GM18508 (cell line): ENCODE measurements around the gene F2RL1.
"Not testable (repeated sequence)": the region's sequence is repeated elsewhere in the genome, so short reads cannot be mapped to it uniquely, and the experiment has no call there.

Experiments used
- ATAC-seq: cut with Tn5 transposase; IDR thresholded peaks from one replicate; pipeline ENCODE4 v1.9.1; 2021; ENCODE audit warnings: moderate number of reproducible peaks; ENCODE audit not compliant: insufficient read depth, unreplicated experiment

F2RL1 gene

DNA sequence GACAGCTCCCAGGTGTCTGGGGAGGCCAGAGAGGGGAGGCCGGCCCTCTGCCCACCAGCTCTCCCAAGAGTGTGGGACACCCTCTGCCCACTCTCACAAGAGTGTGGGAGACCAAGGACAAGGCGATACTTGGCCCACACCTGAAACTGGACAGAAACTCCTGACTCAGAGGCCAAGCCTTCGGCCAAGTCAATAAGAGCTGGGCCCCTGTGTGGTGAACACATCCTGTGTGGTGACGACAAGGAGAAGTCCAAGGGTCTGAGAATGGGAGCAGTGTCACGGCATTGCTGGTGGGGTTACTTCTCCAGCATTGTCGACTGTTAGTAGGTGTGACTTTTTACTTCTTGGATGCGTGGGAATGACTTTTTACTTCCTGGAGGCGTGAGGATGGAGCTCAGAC lies 14.6 kb upstream of the F2RL1 start:
- no peak for ATAC-seq

DNA sequence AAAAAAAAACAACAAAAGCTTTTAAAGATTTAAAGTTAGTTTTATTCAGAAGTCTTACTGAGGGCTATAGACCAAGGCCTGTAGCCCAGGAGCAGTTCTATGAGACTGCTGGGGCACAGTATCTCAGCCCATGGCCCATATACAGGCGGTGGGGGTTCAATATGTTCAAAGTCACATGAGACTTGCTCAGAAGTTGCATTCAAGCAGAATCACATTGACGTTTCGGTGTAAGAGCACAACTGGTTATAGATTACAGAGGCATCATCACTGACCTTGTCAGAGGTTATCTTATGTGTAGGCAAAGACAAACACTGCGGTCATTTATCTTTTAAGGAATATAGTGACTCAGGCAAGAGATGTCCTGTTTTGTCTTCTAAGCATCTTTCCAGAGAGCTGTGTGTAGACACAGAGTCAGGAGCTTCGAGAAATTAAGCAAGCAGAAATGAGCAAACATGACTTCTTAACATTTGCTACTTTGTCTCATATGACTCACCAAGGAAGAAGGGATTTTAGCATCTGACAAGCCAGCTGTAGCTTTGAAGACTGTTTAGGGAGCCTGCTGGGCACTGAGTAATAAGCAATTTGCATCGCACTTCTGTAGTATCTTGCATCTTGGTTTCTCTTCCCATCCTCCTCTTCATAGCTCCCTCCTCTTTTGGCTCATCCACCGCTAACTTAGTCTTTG lies 12.9 kb upstream of the F2RL1 start:
- ATAC-seq, result no peak

DNA sequence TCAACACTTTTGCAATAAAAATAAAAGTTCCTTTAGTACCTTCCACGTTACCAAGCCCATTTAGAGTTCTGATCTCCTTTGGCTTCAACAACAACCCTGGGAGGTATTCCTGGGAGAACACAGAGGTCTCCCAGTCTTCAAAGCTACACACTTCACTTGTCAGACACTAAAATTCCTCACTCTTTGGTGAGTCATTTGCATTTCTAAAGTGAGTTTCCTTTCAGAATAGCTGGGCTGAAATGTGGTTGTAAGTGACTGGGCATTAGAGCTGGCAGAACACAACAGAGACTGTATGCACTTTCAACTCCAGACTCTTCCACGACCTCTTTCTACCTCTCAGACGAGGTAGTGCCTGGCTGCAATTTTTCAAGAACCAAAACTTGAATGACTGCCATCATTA lies 11.5 kb upstream of the F2RL1 start:
- no peak for ATAC-seq

DNA sequence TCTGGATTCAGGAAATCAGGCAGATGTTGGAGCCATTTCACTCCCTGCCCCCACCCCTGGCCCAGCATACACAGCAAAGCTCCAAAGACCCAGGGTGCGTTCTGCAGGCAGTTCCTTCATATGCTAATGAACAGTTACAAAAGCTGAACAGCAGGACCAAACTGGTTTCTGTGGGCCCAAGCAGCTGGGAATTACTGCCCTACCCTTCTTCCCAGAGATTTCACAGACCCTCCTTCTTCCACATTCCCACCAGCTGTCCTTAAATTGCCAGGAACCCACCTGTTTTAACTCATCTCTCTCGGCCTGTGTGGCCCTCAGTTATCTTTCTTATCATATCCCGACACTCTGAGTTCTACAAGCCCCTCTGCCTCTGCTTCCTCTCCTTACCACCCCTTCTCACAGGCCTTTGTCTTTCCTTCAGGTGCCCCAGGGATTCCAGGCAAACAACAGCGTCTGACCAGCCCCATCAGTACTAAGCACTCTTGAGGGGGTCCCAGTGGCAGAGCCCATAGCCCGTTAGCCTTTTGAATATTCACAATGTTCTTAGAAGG lies 10.6 kb upstream of the F2RL1 start:
- no peak for ATAC-seq

DNA sequence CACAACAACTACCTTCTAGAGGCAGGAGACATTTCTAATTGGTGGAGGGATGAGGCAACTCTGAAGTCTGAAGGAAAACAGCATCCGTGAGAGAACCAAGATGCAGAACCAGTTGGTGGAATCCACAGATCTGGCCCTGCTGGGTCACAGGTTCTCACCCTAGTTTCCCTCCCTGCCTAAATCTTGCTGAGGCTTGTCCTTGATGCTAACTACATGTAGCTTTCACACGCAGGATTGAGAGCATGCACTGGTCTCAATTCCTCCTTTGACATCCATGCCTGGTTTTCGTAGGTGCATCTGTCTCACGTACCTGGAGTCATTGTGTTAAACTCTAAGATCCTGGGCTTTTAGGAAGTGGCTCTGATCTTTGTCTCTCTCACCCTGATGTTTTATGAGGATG lies 9.7 kb upstream of the F2RL1 start:
- no peak for ATAC-seq

DNA sequence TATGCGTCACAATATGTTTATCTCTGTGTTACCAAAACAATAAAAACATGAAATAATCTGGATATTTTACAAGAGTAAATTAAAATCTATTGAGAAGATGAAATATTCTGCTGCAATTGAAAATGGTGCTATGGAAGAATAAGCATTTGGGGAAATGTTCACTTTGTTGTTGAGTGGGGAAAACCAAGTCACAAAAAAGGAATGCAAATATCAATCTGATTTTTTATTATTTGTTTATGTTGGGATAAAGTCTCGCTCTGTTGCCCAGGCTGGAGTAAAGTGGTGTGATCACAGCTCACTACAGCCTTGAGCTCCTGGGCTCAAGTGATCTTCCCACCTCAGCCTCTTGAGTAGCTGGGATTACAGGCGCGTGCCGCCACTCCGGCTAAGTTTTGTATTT lies 8.6 kb upstream of the F2RL1 start:
- no peak for ATAC-seq

DNA sequence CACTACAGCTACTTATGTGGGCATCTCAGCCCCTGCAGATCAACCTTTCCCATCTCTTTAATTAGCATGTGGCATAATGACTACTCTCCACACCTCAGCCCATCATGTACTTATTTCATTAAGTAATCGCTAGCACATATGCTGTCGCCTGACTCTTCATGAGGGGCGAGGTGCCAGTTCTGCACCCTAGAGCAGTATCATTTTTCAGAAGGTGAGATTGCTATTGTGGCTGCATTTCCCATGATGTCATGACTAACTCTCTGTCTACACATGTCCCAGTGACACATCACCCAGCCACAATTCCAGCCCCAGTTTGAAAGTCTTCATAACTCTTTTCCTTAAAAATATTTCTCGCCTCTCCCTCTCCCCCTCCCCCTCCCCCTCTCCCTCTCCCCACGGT lies 7.6 kb upstream of the F2RL1 start:
- no peak for ATAC-seq

DNA sequence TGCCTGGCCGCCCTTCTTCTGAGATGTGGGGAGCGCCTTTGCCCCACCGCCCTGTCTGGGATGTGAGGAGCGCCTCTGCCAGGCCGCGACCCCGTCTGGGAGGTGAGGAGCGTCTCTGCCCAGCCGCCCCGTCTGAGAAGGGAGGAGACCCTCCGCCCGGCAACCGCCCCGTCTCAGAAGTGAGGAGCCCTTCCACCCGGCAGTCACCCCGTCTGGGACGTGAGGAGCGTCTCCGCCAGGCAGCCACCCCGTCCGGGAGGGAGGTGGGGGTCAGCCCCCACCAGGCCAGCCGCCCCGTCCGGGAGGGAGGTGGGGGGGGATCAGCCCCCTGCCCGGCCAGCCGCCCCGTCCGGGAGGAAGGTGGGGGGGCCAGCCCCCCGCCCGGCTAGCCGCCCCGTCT lies 6.6 kb upstream of the F2RL1 start:
- ATAC-seq, result not testable (repeated sequence)

DNA sequence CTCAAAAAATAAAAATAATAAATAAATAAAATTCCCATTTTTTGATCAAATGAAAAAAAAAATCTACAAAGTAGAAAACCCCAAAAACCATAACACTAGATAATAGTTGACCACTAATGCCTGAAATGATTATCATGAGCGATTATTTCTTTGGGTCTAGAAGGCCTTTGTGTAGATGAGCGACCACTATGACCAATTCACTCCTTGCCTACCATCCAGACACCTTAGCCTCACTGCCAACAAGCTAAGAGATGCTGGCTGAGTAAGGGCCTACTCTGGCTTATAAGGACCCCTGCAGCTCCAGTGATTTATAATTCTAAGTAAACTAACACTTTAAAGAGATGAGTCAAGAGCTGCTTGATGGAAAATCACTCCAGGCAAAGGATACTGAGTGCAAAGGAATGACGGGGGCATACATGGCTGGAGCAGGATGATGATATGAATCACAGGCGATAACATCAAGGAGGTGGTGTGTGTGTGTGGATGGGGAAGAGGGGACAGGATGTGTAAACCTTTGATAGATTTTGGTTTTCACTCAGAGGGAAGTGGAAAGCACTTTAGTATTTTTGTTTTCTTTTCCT lies 4.8 kb upstream of the F2RL1 start:
- ATAC-seq, result no peak

DNA sequence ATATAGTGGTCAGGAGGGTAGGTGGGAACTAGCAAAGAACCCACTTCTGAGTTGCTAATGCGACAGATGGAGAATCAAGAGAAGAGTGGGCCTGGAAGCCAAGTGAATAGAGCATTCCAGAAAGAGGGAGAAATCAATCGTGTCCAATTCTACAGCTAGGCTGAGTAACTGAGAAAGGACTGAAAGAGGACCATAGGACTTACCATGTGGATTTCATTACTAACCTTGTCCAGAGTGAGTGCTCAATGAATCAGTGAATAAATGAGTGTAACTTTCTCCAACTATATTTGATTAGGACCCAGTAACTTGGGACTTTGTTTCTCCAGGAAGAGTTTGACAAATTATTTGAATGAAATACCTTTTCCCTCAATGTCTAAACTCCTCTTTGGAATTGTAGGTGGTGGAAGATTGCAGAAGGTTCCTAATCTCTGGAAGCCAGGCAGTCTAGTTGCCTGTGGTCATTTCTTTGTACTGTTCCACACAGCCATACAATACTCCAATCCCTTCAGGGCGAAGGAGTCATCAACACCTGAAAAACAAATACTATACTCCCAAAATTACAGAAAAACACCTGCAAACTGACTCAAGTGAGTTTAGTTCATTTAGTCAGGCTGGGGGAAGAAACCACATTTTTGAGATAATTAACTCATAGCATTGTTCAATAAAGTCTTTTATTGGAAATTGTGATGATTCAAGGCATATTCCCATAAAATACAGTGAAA lies 2.6 kb upstream of the F2RL1 start:
- ATAC-seq, result no peak

DNA sequence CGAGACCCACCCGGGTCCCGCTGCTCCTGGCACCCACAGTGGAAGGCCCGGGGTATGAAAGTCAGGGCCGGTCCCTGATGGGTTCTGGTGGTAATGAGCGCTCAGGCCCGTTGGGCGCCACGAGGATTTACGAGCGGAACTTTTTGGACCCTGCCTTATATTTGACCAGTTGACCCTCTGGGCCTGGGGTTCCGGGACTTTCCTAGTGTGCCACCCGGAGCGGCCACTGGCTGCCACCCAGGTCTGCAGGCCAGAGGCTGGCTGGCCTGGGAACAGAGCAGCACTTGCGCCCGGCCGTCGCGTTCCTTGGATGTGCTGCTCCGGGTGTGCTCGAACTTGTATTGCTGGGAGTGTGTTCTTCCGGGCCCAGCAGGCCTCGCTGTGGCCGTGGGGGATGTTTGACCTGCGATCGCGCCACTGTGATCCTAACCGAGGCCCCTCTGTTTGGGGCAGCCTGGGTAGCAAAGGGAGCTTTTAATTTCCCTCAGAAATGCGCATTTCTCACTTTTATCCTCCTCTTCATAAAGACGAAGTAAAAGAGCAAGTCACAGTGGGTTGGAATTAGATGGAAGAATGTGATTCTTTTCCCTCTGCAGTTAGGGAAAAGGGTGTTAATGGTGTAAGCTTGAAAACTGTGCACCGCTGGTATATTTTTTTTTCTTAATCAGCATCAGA lies 1.2 kb downstream of the F2RL1 start:
- ATAC-seq, result no peak

DNA sequence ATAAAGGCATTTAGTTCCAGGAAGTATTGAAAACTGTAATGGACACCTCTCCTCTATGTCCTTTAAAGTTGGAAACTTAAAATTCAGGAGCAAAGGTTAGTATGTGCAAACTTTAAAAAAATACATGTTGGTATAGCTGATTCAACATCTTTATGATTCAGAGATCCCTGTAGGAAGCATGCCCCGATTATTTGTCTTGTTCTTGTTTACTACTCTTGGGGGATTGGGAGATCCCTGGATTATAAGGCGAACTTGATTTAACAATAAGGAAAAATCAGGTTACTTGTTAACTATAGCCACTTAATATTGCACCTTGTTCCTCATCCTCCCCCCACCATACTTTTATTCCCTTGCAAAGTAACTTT lies 1.7 kb downstream of the F2RL1 start:
- no peak for ATAC-seq

DNA sequence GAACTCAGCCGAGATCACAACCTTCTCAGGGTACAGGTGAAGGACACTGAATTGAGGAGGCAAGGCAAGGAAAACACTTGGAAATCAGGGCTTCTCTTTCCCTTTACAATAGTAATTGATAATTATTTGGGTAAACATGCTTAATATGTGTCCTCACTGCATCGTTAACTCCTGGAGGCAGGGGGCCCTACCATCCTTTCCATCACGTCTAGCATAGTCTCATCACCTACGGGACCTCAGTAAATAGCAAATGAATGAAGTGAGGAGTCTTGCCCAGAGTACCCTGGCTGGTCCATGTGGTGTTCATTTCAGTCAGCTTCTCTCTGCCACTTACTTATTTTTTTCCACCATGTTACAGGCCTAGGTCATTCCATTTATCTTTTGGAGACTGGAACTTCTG lies 2.3 kb downstream of the F2RL1 start:
- no peak for ATAC-seq

DNA sequence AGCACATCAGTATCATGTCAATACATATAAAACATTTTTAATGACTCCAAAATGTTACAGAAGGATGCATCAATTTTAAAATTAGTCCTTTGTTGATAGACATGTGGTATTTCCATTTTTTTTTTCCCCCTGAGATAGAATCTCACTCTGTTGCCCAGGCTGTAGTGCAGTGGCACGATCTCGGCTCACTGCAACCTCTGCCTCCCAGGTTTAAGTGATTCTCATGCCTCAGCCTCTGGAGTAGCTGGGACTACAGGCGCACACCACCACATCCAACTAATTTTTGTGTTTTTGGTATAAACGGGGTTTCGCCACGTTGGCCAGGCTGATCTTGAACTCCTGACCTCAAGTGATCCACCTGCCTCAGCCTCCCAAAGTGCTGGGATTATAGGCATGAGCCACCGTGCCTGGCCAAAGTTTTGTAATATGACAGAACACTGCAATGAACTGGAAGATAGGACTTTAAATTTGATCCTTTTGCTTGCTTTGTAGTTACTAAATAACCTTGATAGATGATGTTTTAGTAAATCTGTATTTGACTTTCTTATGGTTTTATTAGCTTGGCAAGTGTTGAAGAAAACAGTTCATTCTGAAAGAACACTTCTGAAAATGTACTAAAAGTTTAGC lies 3.4 kb downstream of the F2RL1 start:
- ATAC-seq, result not testable (repeated sequence)

DNA sequence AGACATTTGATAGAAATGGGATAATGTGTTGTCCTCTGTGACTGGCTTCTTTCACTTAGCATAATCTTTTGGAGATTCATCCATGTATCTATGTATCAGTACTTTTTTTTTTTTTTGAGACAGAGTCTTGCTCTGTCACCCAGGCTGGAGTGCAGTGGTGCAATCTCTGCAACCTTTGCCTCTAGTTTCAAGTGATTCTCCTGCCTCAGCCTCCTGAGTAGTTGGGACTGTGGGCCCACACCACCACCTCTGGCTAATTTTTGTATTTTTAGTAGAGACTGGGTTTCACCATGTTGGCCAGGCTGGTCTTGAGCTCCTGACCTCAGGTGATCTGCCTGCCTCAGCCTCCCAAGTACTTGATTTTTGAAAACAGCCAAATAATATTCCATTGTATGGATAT lies 7.6 kb downstream of the F2RL1 start:
- ATAC-seq, result not testable (repeated sequence)

DNA sequence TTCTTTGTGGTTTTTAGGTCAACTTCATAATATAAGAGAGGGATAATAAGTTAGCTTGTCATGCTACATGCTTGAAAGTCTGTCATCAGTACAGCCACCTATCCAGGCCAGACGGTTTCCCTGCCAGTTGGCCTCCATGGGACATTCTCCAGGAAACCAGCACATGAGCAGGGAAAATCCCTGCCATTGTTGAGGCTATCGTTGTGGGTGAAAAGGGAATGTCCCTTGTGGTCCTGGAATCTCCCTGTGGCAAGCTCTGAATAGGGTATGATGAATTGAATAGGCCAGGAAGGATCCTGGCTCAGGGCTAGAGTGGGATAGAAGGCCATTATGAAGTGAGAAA lies 12.3 kb downstream of the F2RL1 start:
- no peak for ATAC-seq

DNA sequence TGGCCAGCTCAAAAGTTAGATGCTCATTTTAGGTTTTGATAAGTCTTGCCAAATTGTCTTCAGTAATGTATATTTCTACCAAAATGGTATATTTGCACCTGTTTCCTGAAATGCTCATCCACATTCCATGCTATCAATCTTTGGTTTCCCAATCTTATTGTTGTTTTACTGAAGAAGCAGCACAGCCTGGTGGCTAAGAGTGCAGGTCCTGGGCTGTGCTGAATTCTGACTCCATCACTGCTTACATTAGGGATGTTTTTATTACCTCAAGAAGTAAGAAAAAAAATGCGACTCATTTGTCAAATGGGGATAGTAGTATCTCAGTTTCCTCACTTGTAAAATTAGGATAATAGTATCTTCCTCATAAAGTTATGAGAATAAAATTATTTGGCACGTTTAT lies 17.4 kb downstream of the F2RL1 start:
- no peak for ATAC-seq

DNA sequence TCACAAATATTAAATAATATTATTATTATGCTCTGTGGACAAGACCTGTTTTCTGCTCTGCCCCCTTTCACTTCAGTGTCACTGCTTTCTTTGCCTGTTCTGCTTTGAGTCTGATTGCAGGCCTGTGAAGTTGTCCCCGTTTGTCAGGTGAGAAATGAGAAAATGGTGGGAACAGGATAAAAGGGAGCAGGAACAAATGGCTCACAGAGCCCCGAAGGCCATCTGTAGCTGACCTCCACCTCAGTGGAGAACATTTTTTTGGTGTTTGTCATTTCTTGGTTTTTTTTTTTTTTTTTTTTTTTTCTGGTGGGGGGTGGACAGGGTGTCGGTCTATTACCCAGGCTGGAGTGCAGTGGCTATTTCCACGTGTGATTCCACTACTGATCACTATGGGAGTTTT lies 17.8 kb downstream of the F2RL1 start:
- ATAC-seq, result no peak

DNA sequence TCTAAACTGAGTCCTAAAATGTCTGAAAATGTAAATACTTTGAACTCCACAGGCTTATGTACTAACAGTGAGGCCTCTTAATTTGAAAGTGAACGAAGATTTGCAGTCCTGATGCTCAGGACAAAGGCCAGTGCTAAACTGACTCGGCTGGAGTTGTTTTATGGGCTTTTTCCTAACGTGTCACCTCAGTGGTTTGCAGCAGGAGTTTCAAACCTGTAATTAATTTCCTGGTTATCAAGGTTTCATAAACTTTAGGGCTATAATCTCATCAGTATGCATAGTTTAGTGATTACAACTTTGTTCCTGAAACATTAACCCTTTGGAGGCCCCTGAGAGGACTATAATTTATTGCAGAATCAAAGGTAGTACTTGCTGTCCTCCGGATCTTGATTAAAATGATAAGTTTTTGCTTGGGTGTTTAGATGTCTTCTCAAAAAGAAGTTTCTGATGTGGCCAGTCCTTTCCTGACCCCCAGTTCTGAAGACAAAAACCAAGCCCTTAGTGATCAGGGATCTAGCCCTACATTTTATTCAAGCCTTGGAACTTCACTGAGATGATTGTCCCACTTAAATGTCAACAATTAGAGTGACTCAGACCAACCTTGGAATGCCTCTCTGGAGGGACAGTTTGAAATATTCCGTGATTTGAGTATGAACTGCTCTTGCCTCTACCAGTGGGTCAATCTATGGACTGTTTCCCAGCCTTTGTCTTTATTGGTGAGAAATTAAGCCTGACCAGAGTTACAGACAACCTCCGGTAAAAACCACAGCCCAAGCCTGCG lies 19.8 kb downstream of the F2RL1 start:
- ATAC-seq, result no peak

DNA sequence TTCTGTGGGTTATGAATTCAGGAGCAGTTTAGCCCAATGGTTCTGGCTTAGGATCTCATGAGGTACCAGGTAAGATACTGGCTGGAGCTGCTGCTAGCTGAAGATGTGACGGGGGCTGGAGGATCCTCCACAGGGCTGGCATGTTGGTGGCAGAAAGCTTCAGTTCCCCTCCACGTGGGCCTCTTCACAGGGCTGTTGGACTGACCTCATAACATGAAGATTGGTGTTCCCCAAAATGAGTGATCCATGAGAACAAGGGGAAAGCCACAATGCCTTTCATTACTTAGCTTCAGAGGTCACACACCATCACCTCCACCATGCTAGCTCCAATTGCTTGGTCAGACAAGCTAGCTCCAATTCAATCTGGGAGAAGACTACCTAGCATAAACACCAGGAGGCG lies 22.5 kb downstream of the F2RL1 start:
- no peak for ATAC-seq
